Measurements from ENCODE around the gene CDH4. TPM values are rescaled to one million over a fixed set of nuclear protein-coding genes. Genes with fewer than 3 reads are reported as not detected.

CDH4 gene
- total and polyA plus RNA-seq, 9 of the 15 experiments (the other 6 are each of a cell fraction or from before 2014, with no cell fraction given) = 0.04 TPM; not detected in 8

GRCh38 chr20:61256824-61257223, 4.8 kb downstream of the CDH4 start:
- TF ChIP-seq GATAD2B (IDR thresholded peaks at IDR 0.05; ENCODE audit: borderline replicate concordance) (no peak), KHSRP (IDR thresholded peaks at IDR 0.05) (no peak), PKNOX1 (IDR thresholded peaks at IDR 0.05) (no peak), MGA (IDR thresholded peaks at IDR 0.05) (no peak), FUS (optimal IDR thresholded peaks at IDR 0.05; ENCODE audit: low read depth, low read length) (no peak), ZNF184 (CRISPR knock-in tag; IDR thresholded peaks at IDR 0.05) (no peak), ZNF197 (CRISPR knock-in tag; IDR thresholded peaks at IDR 0.05; ENCODE audit: low read depth) (no peak), DPF2 (IDR thresholded peaks at IDR 0.05) (no peak), TARDBP (IDR thresholded peaks at IDR 0.05) (no peak), TAF1 (IDR thresholded peaks at IDR 0.05; ENCODE audit: control insufficient read depth, extremely low read depth, insufficient read depth, low read length, severe bottlenecking) (no peak)
- FAIRE-seq (no peak), ATAC-seq (no peak), DNase-seq (ENCODE audit: extremely low read depth in 1 of 4, low spot score in 3 of 4) (no peak)
- Histone ChIP-seq H3K4me2 (ENCODE audit: insufficient read depth, low read length) (no peak overlapping the region), H3K36me3 (ENCODE audit: control insufficient read depth, insufficient read depth, low read length) (no peaks in the 10 kb centered on the region), H3K27ac (ENCODE audit: extremely low read depth, low read depth, low read length) (no peak overlapping the region), H3K9me3 (replicated peaks; ENCODE audit: control insufficient read depth, insufficient read depth, low read depth, low read length) (no peaks in the 10 kb centered on the region), H3K79me2 (ENCODE audit: control insufficient read depth, insufficient read depth, low read length) (no peaks in the 10 kb centered on the region), H3K9ac (ENCODE audit: insufficient read depth in 1 of 2, low read depth in 2 of 2, low read length in 2 of 2) (no peak overlapping the region), H3K4me3 (no peak overlapping the region), H3K27me3 (ENCODE audit: control insufficient read depth in 2 of 2, insufficient read depth in 2 of 2, low read length in 2 of 2) (peaks cover 4 to 40% of the 10 kb centered on the region in 2 experiments; a peak in 4 of 5 replicates), H3K9me1 (ENCODE audit: control insufficient read depth, insufficient read depth, low read length) (no peaks in the 10 kb centered on the region), H3K4me1 (replicated peaks in 1 of 2; ENCODE audit: control insufficient read depth in 2 of 2, insufficient read depth in 2 of 2, low read length in 2 of 2) (no peaks in the 10 kb centered on the region), H4K20me1 (replicated peaks; ENCODE audit: control insufficient read depth, insufficient read depth, low read length) (no peaks in the 10 kb centered on the region), H2AFZ (ENCODE audit: low read depth, low read length) (no peak overlapping the region)
- ChIA-PET CTCF (ENCODE audit: low intra/inter-chr PET ratio) (no interaction called here), POLR2A (interaction anchor here (0.7 kb wide), 1 partner anchor 689 kb away, joined by 3 read pairs; no protein-coding TSS in a partner anchor)
- intact Hi-C loops (cut with micrococcal nuclease) (no loop called here), in situ Hi-C loops (cut with MboI) (no loop called here)
- under 1% methylated on average over 7 of the region's 7 CpGs for WGBS (ENCODE audit: insufficient coverage, low coverage, missing lambda C conversion rate)
- BruUV-seq (replicated peaks) = no TSS peak
